ENCODE results near the gene LGR5. TPM values are rescaled to one million over a fixed set of nuclear protein-coding genes. Genes with fewer than 3 reads are reported as not detected.

The LGR5 gene
- total and polyA plus RNA-seq, 9 donors: 0.99 to 11.6 (median 6.3) TPM

GRCh38 chr12:71503579-71504391, 64.2 kb downstream of the LGR5 start:
- no peaks in the 10 kb centered on the region for H3K36me3 ChIP-seq (ENCODE audit: control insufficient read depth, insufficient read depth, low read length)
- H3K27ac ChIP-seq (ENCODE audit: low read length): peak overlapping the region; percentile 52
- H3K9me3 ChIP-seq (replicated peaks; ENCODE audit: control insufficient read depth, low read depth, low read length): no peaks in the 10 kb centered on the region
- no CpG with 5 or more reads among the region's 3 CpGs for WGBS (ENCODE audit: insufficient coverage)
- H3K4me1 ChIP-seq (ENCODE audit: control insufficient read depth, insufficient read depth, low read length): peaks cover 4% of the 10 kb centered on the region
- no peaks in the 10 kb centered on the region for H3K27me3 ChIP-seq (ENCODE audit: control insufficient read depth, insufficient read depth, low read length)
- no peak overlapping the region for H3K4me3 ChIP-seq (ENCODE audit: low read length)
- DNase-seq: peak; percentile 14

- Histone ChIP-seq H3K4me3 (ENCODE audit: low read length) (no peak overlapping the region), H3K27ac (ENCODE audit: low read length) (peak overlapping the region; percentile 52), H3K36me3 (ENCODE audit: control insufficient read depth, insufficient read depth, low read length) (no peaks in the 10 kb centered on the region)
Measured at GRCh38 chr12:71504476-71504875, 64.9 kb downstream of the LGR5 start.

GRCh38 chr12:71509705-71510104, 70.1 kb downstream of the LGR5 start:
- no CpG with 5 or more reads among the region's 3 CpGs for whole genome bisulfite sequencing (ENCODE audit: insufficient coverage)
- no peak overlapping the region for H3K4me3 ChIP-seq (ENCODE audit: low read length)
- no peaks in the 10 kb centered on the region for H3K27me3 ChIP-seq (ENCODE audit: control insufficient read depth, insufficient read depth, low read length)
- no peaks in the 10 kb centered on the region for H3K9me3 ChIP-seq (replicated peaks; ENCODE audit: control insufficient read depth, low read depth, low read length)
- no peaks in the 10 kb centered on the region for H3K4me1 ChIP-seq (ENCODE audit: control insufficient read depth, insufficient read depth, low read length)
- no peak overlapping the region for H3K27ac ChIP-seq (ENCODE audit: low read length)
- no peaks in the 10 kb centered on the region for H3K36me3 ChIP-seq (ENCODE audit: control insufficient read depth, insufficient read depth, low read length)
- no peak for DNase-seq

More at GRCh38 chr12:71504476-71504875, 64.9 kb downstream of the LGR5 start:
- no peaks in the 10 kb centered on the region for H3K27me3 ChIP-seq (ENCODE audit: control insufficient read depth, insufficient read depth, low read length)
- H3K4me1 ChIP-seq (ENCODE audit: control insufficient read depth, insufficient read depth, low read length): peaks cover 4% of the 10 kb centered on the region
- no peaks in the 10 kb centered on the region for H3K9me3 ChIP-seq (replicated peaks; ENCODE audit: control insufficient read depth, low read depth, low read length)
- WGBS (ENCODE audit: insufficient coverage): no CpG with 5 or more reads among the region's 3 CpGs
- DNase-seq: peak; percentile 82

- no CpG with 5 or more reads among the region's 2 CpGs for WGBS (ENCODE audit: insufficient coverage)
- Histone ChIP-seq H3K27me3 (ENCODE audit: control insufficient read depth, insufficient read depth, low read length) (no peaks in the 10 kb centered on the region), H3K4me3 (ENCODE audit: low read length) (no peak overlapping the region), H3K4me1 (ENCODE audit: control insufficient read depth, insufficient read depth, low read length) (no peaks in the 10 kb centered on the region), H3K27ac (ENCODE audit: low read length) (no peak overlapping the region), H3K9me3 (replicated peaks; ENCODE audit: control insufficient read depth, low read depth, low read length) (no peaks in the 10 kb centered on the region), H3K36me3 (ENCODE audit: control insufficient read depth, insufficient read depth, low read length) (no peaks in the 10 kb centered on the region)
- DNase-seq: no peak
Measured at GRCh38 chr12:71517145-71517846, 77.7 kb downstream of the LGR5 start.

- no peak for DNase-seq
- no peaks in the 10 kb centered on the region for H3K27me3 ChIP-seq (ENCODE audit: control insufficient read depth, insufficient read depth, low read length)
- H3K27ac ChIP-seq (ENCODE audit: low read length): no peak overlapping the region
- H3K4me3 ChIP-seq (ENCODE audit: low read length): no peak overlapping the region
- H3K9me3 ChIP-seq (replicated peaks; ENCODE audit: control insufficient read depth, low read depth, low read length): no peaks in the 10 kb centered on the region
- WGBS (ENCODE audit: insufficient coverage): no CpG with 5 or more reads among the region's 4 CpGs
- H3K4me1 ChIP-seq (ENCODE audit: control insufficient read depth, insufficient read depth, low read length): no peaks in the 10 kb centered on the region
- no peaks in the 10 kb centered on the region for H3K36me3 ChIP-seq (ENCODE audit: control insufficient read depth, insufficient read depth, low read length)
Measured at GRCh38 chr12:71521125-71521524, 81.5 kb downstream of the LGR5 start.

GRCh38 chr12:71524626-71525025, 85.0 kb downstream of the LGR5 start:
- no peaks in the 10 kb centered on the region for H3K27me3 ChIP-seq (ENCODE audit: control insufficient read depth, insufficient read depth, low read length)
- no peak overlapping the region for H3K27ac ChIP-seq (ENCODE audit: low read length)
- H3K9me3 ChIP-seq (replicated peaks; ENCODE audit: control insufficient read depth, low read depth, low read length): no peaks in the 10 kb centered on the region
- no peak overlapping the region for H3K4me3 ChIP-seq (ENCODE audit: low read length)
- no peaks in the 10 kb centered on the region for H3K36me3 ChIP-seq (ENCODE audit: control insufficient read depth, insufficient read depth, low read length)
- no peak for DNase-seq
- 20% methylated on average over 1 of the region's 2 CpGs for WGBS (ENCODE audit: insufficient coverage)
- no peaks in the 10 kb centered on the region for H3K4me1 ChIP-seq (ENCODE audit: control insufficient read depth, insufficient read depth, low read length)

GRCh38 chr12:71533703-71534102, 94.1 kb downstream of the LGR5 start:
- no CpG with 5 or more reads among the region's 2 CpGs for WGBS (ENCODE audit: insufficient coverage)
- H3K27ac ChIP-seq (ENCODE audit: low read length): no peak overlapping the region
- no peaks in the 10 kb centered on the region for H3K9me3 ChIP-seq (replicated peaks; ENCODE audit: control insufficient read depth, low read depth, low read length)
- H3K4me3 ChIP-seq (ENCODE audit: low read length): no peak overlapping the region
- DNase-seq: no peak
- no peaks in the 10 kb centered on the region for H3K4me1 ChIP-seq (ENCODE audit: control insufficient read depth, insufficient read depth, low read length)
- H3K27me3 ChIP-seq (ENCODE audit: control insufficient read depth, insufficient read depth, low read length): no peaks in the 10 kb centered on the region
- H3K36me3 ChIP-seq (ENCODE audit: control insufficient read depth, insufficient read depth, low read length): no peaks in the 10 kb centered on the region

- Histone ChIP-seq H3K27me3 (ENCODE audit: control insufficient read depth, insufficient read depth, low read length) (no peaks in the 10 kb centered on the region), H3K4me3 (ENCODE audit: low read length) (no peak overlapping the region), H3K27ac (ENCODE audit: low read length) (no peak overlapping the region), H3K4me1 (ENCODE audit: control insufficient read depth, insufficient read depth, low read length) (no peaks in the 10 kb centered on the region), H3K36me3 (ENCODE audit: control insufficient read depth, insufficient read depth, low read length) (no peaks in the 10 kb centered on the region), H3K9me3 (replicated peaks; ENCODE audit: control insufficient read depth, low read depth, low read length) (no peaks in the 10 kb centered on the region)
- no peak for DNase-seq
- WGBS (ENCODE audit: insufficient coverage): no CpG with 5 or more reads among the region's 2 CpGs
Measured at GRCh38 chr12:71536279-71536938, 96.8 kb downstream of the LGR5 start.

- Histone ChIP-seq H3K27me3 (ENCODE audit: control insufficient read depth, insufficient read depth, low read length) (no peaks in the 10 kb centered on the region), H3K4me3 (ENCODE audit: low read length) (no peak overlapping the region), H3K4me1 (ENCODE audit: control insufficient read depth, insufficient read depth, low read length) (no peaks in the 10 kb centered on the region), H3K27ac (ENCODE audit: low read length) (no peak overlapping the region), H3K36me3 (ENCODE audit: control insufficient read depth, insufficient read depth, low read length) (no peaks in the 10 kb centered on the region), H3K9me3 (replicated peaks; ENCODE audit: control insufficient read depth, low read depth, low read length) (no peaks in the 10 kb centered on the region)
- no peak for DNase-seq
- WGBS (ENCODE audit: insufficient coverage): no CpG with 5 or more reads among the region's 3 CpGs
Measured at GRCh38 chr12:71536939-71537622, 97.5 kb downstream of the LGR5 start.

- no CpG with 5 or more reads among the region's 3 CpGs for WGBS (ENCODE audit: insufficient coverage)
- no peaks in the 10 kb centered on the region for H3K36me3 ChIP-seq (ENCODE audit: control insufficient read depth, insufficient read depth, low read length)
- H3K4me1 ChIP-seq (ENCODE audit: control insufficient read depth, insufficient read depth, low read length): no peaks in the 10 kb centered on the region
Measured at GRCh38 chr12:71538807-71539206, 99.2 kb downstream of the LGR5 start.

More at GRCh38 chr12:71538807-71539206, 99.2 kb downstream of the LGR5 start:
- H3K27me3 ChIP-seq (ENCODE audit: control insufficient read depth, insufficient read depth, low read length): no peaks in the 10 kb centered on the region
- no peak for DNase-seq
- H3K27ac ChIP-seq (ENCODE audit: low read length): no peak overlapping the region
- H3K4me3 ChIP-seq (ENCODE audit: low read length): no peak overlapping the region
- H3K9me3 ChIP-seq (replicated peaks; ENCODE audit: control insufficient read depth, low read depth, low read length): no peaks in the 10 kb centered on the region
